ENCODE results near the gene DAB2IP. TPM values are rescaled to one million over a fixed set of nuclear protein-coding genes. Genes with fewer than 3 reads are reported as not detected.

DAB2IP gene
- polyA plus RNA-seq, 1 experiment = 20.4 TPM

GRCh38 chr9:121749614-121750013 lies 98.2 kb downstream of the DAB2IP start:
- no peak overlapping the region for H3K27ac ChIP-seq (ENCODE audit: low read depth, low read length)
- H3K4me3 ChIP-seq (ENCODE audit: low read depth, low read length) = no peak overlapping the region
- ChIA-PET POLR2A (no interaction called here), CTCF (no interaction called here)
- no peaks in the 10 kb centered on the region for H3K9me3 ChIP-seq (ENCODE audit: control insufficient read depth, insufficient read depth, low read length)
- DNase-seq (ENCODE audit: low read depth, low spot score) = no peak
- no peaks in the 10 kb centered on the region for H3K27me3 ChIP-seq (ENCODE audit: control insufficient read depth, insufficient read depth, low read length)
- TF ChIP-seq CTCF (IDR thresholded peaks at IDR 0.05; ENCODE audit: low read depth, low read length) = no peak

GRCh38 chr9:121750259-121750714 lies 98.9 kb downstream of the DAB2IP start:
- ChIA-PET POLR2A (interaction anchor here (1.1 kb wide), 1 partner anchor 29 kb away, joined by 4 read pairs; no protein-coding TSS in a partner anchor), CTCF (interaction anchor here (2.0 kb wide), 1 partner anchor 15 kb away, joined by 5 read pairs; no protein-coding TSS in a partner anchor)
- no peak for TF ChIP-seq CTCF (IDR thresholded peaks at IDR 0.05; ENCODE audit: low read depth, low read length)
- DNase-seq (ENCODE audit: low read depth, low spot score) = no peak
- H3K4me3 ChIP-seq (ENCODE audit: low read depth, low read length) = no peak overlapping the region
- H3K27me3 ChIP-seq (ENCODE audit: control insufficient read depth, insufficient read depth, low read length) = no peaks in the 10 kb centered on the region
- H3K27ac ChIP-seq (ENCODE audit: low read depth, low read length) = no peak overlapping the region
- no peaks in the 10 kb centered on the region for H3K9me3 ChIP-seq (ENCODE audit: control insufficient read depth, insufficient read depth, low read length)

- Histone ChIP-seq H3K27me3 (ENCODE audit: control insufficient read depth, insufficient read depth, low read length) (no peaks in the 10 kb centered on the region), H3K9me3 (ENCODE audit: control insufficient read depth, insufficient read depth, low read length) (no peaks in the 10 kb centered on the region), H3K4me3 (ENCODE audit: low read depth, low read length) (no peak overlapping the region), H3K27ac (ENCODE audit: low read depth, low read length) (no peak overlapping the region)
- CTCF ChIA-PET = interaction anchor here (2.0 kb wide), 1 partner anchor 16 kb away, joined by 5 read pairs; no protein-coding TSS in a partner anchor
- no peak for TF ChIP-seq CTCF (IDR thresholded peaks at IDR 0.05; ENCODE audit: low read depth, low read length)
- DNase-seq (ENCODE audit: low read depth, low spot score) = no peak
- POLR2A ChIA-PET = interaction anchor here (1.1 kb wide), 1 partner anchor 29 kb away, joined by 4 read pairs; no protein-coding TSS in a partner anchor
Measured at GRCh38 chr9:121750715-121751623, 99.5 kb downstream of the DAB2IP start.

GRCh38 chr9:121751686-121752445 lies 100.4 kb downstream of the DAB2IP start:
- H3K27me3 ChIP-seq (ENCODE audit: control insufficient read depth, insufficient read depth, low read length) = no peaks in the 10 kb centered on the region
- CTCF ChIA-PET = interaction anchor here (2.0 kb wide), 1 partner anchor 16 kb away, joined by 5 read pairs; no protein-coding TSS in a partner anchor
- no peak for DNase-seq (ENCODE audit: low read depth, low spot score)

More at GRCh38 chr9:121751686-121752445, 100.4 kb downstream of the DAB2IP start:
- H3K4me3 ChIP-seq (ENCODE audit: low read depth, low read length) = no peak overlapping the region
- TF ChIP-seq CTCF (IDR thresholded peaks at IDR 0.05; ENCODE audit: low read depth, low read length) = no peak
- H3K9me3 ChIP-seq (ENCODE audit: control insufficient read depth, insufficient read depth, low read length) = no peaks in the 10 kb centered on the region
- POLR2A ChIA-PET = no interaction called here
- no peak overlapping the region for H3K27ac ChIP-seq (ENCODE audit: low read depth, low read length)
